NT2/D1 (cell line): Measurements from ENCODE around the gene SEC14L1.

Source experiments
- SUZ12 ChIP-seq: IDR thresholded peaks from 2 replicates; pipeline ENCODE4 v1.6.1; 2011; ENCODE audit not compliant: insufficient read length, insufficient read depth; ENCODE audit errors: extremely low read depth
- YY1 ChIP-seq: IDR thresholded peaks from 2 replicates; pipeline ENCODE4 v1.6.1; 2011; ENCODE audit not compliant: insufficient read length, insufficient read depth
- ZNF274 ChIP-seq: IDR thresholded peaks from 2 replicates; pipeline ENCODE4 v1.6.1; 2011; ENCODE audit warnings: mild to moderate bottlenecking, low read depth, low read length

DNA sequence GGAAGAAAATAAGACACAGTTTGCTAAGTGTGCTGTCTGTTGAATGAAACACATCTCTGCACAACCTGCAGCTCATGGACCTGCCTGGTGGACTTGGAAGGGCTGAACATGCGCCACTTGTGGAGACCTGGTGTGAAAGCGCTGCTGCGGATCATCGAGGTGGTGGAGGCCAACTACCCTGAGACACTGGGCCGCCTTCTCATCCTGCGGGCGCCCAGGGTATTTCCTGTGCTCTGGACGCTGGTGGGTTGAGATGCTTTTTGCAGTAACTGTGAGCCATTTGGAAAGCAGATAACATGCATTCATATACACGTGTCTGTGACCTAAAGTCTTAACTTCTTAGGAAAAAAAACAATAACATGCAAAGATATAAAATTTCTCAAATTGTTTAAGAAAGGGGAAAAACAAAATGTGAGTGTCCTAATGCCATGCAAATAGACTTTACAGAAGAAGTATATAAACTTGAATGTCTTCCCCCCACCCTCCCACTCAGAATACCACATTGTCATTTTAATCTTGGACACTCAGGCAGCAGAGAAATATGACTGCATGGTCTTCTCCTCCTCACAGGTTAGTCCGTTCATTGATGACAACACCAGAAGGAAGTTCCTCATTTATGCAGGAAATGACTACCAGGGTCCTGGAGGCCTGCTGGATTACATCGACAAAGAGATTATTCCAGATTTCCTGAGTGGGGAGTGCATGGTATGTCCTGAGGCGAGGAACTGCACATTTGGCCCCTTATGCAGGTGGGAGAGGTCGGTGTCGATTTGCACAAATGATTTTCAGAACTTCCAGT lies 65.6 kb downstream of the SEC14L1 start:
- TF ChIP-seq SUZ12 (no peak), ZNF274 (no peak), YY1 (no peak)
